ENCODE measurements around the gene UBQLNL.

UBQLNL gene

GRCh38 chr11:5507933-5508305, 8.6 kb downstream of the UBQLNL start:
- no peak for DNase-seq (ENCODE audit: low spot score)

DNA sequence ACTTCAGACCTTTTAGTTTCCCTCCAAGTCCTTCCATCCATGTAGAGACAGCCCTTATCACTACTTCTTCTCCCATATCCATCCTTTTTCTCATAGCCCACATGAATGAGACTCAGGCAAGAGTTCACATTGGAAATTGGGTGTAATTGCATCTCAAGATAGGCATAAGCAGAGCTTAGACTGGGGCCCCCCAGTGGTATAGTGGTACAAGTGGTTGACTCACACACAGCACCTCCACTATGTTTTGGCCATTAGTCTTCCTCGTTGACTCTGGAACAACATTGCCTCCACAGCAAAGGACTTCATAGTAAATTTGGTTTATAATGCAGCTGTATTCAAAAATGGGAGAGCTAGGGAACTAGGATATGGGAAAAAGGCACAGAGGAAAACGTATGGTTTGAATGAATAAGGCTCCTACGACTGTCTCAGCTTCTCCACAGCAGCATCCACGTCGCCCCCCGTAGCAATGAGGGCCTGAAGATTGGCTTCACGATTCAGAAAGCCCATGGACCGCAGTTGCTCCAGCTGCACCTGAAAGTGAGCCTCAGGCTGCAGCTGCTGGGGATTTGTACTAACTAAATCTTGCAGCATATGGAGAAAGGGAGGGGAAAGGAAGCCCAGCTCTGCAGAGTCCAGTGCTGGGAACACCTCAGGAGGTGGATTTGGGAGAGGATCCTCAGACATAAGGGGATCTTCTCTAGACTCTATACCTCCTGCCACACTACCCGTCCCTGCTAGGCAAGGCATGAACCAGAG, 9.1 kb downstream of the UBQLNL start:
- no peak for DNase-seq (ENCODE audit: low spot score)

DNA sequence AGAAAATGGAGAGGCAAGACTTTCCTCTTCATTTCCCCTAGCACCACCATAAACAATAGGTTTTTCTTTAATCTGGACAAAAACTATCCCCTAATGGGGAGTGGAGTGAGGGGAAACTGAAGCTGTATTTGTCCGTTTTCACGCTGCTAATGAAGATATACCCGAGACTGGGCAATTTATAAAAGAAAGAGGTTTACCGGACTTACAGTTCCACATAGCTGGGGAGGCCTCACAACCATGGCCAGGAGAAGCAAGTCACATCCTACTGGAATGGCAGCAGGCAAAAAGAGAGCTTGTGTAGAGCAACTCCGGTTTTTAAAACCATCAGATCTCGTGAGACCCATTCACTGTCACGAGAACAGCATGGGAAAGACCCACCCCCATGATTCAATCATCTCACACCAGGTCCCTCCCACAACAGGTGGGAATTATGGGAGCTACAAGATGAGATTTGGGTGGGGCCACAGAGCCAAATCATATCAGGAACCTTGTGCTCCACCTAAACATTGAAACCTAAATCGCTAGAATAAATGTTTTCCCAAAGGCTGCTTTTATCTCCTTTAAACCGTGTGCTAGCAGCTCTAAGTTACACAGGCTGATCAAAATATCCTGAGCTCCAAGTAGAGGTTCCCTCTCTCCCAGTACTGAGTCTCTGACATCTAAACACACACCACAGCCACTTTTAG, 11.0 kb downstream of the UBQLNL start:
- DNase-seq (ENCODE audit: low spot score) = no peak

DNA sequence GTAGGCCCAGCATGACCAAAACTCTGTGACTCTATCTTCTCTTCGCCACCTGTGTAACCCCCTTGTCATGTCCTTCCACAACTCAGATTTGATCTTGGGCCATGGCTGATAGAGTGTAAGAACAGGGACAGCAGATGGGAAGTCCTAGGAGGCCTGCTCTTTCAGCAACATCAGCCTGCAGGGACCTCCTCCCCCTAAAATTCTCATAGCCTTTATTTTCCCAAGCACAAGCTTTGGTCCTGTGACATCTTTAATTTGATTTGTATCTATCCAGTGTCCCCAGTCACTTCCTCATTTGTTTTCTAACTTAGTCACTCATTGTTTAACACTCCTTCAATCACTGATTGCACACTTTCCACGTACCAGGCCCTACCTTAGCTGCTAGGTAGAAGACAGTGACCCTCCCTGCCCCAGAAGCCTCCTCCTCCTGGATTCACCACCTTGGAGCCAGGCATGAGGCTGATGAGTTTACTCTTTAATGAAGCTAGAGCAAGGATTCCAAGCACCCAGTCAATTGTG, 12.0 kb downstream of the UBQLNL start:
- no peak for DNase-seq (ENCODE audit: low spot score)

GRCh38 chr11:5500393-5500801, 16.1 kb downstream of the UBQLNL start:
- DNase-seq (ENCODE audit: low spot score) = no peak

DNA sequence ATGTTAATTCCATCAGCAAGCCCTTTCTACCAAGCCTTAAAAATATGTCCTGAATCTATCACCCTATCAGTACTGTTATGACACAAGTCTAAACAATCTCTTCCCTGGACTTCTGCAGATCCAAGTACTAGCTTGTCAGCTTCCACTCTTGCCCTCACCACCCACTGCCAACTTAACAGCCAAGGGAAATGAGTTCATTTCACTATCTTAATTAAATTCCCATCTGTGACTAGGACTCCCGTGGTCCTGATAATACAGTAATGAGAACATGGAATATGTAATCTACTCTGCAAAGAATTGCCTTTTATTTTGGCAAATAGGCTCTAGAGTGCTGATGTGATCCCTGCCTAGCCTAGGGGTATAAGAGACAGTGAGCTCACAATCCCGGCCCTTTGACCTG, 16.8 kb downstream of the UBQLNL start:
- DNase-seq (ENCODE audit: low spot score) = no peak

- DNase-seq (ENCODE audit: low spot score) = no peak
Measured at GRCh38 chr11:5489576-5490357, 26.7 kb downstream of the UBQLNL start.

- DNase-seq (ENCODE audit: low spot score) = no peak
Measured at GRCh38 chr11:5488798-5489399, 27.6 kb downstream of the UBQLNL start.

DNA sequence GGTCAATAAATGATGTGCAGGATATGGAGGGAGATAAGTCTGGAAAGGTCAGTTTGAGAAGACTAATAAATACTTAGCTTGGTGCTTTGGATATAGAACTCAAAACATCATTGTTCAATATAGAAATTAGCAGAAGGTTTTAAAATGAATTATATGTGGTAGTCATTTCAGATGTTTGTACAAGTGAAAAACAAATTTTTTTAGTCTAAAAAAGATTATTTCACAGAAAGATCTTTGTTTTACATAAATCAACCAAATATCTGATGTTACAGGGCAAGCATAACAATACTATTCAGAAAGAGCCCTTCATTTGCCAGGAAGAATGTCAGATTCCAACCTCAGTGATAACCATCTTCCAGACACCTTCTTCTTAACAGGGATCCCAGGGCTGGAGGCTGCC, 28.1 kb downstream of the UBQLNL start, which contains the start of gene OR52D1:
OR52D1 (plus strand) TSS at position 301 of the 400 bp plus-strand sequence; CDS start at position 323, 22 bp downstream.
- no peak for DNase-seq (ENCODE audit: low spot score)

- DNase-seq (ENCODE audit: low spot score) = no peak
Measured at GRCh38 chr11:5486421-5486820, 30.1 kb downstream of the UBQLNL start.

GRCh38 chr11:5486003-5486402, 30.5 kb downstream of the UBQLNL start:
- DNase-seq (ENCODE audit: low spot score) = no peak

- peak; percentile 39 for DNase-seq (ENCODE audit: low spot score)
Measured at GRCh38 chr11:5476186-5476819, 40.2 kb downstream of the UBQLNL start.

GRCh38 chr11:5473921-5474320, 42.6 kb downstream of the UBQLNL start:
- no peak for DNase-seq (ENCODE audit: low spot score)

- no peak for DNase-seq (ENCODE audit: low spot score)
Measured at GRCh38 chr11:5467527-5467926, 49.0 kb downstream of the UBQLNL start.
